HG03066 (cell line): ENCODE results near the gene SIDT2.
"Not testable (repeated sequence)": the region's sequence is repeated elsewhere in the genome, so short reads cannot be mapped to it uniquely, and the experiment has no call there.

Experiments
- ATAC-seq: cut with Tn5 transposase; IDR thresholded peaks from one replicate; pipeline ENCODE4 v1.9.1; 2021; ENCODE audit warnings: low read depth; ENCODE audit not compliant: unreplicated experiment

The SIDT2 gene

GRCh38 chr11:117171404-117172061 is 7.0 kb upstream of the SIDT2 start:
- no peak for ATAC-seq

GRCh38 chr11:117172724-117173421 is 5.7 kb upstream of the SIDT2 start:
- ATAC-seq = no peak

GRCh38 chr11:117175104-117175503 is 3.4 kb upstream of the SIDT2 start:
- ATAC-seq = no peak

GRCh38 chr11:117175781-117176180 is 2.8 kb upstream of the SIDT2 start:
- ATAC-seq = no peak

- ATAC-seq = no peak
These were observed 2.4 kb upstream of the SIDT2 start for GRCh38 chr11:117176186-117176585.

- ATAC-seq = no peak
These were observed 871 bp upstream of the SIDT2 start for GRCh38 chr11:117177534-117178209.

- peak; percentile 30 for ATAC-seq
These were observed 781 bp downstream of the SIDT2 start for GRCh38 chr11:117179048-117179999.

- ATAC-seq = no peak
These were observed 1.5 kb downstream of the SIDT2 start for GRCh38 chr11:117180020-117180419.

- no peak for ATAC-seq
These were observed 2.4 kb downstream of the SIDT2 start for GRCh38 chr11:117180661-117181585.

- no peak for ATAC-seq
These were observed 3.3 kb downstream of the SIDT2 start for GRCh38 chr11:117181586-117182550.

GRCh38 chr11:117182551-117182935 is 4.0 kb downstream of the SIDT2 start:
- ATAC-seq = no peak

GRCh38 chr11:117183178-117183577 is 4.6 kb downstream of the SIDT2 start:
- not testable (repeated sequence) for ATAC-seq

GRCh38 chr11:117183724-117184349 is 5.3 kb downstream of the SIDT2 start:
- no peak for ATAC-seq

GRCh38 chr11:117185736-117186430 is 7.3 kb downstream of the SIDT2 start:
- ATAC-seq = no peak

- no peak for ATAC-seq
These were observed 7.9 kb downstream of the SIDT2 start for GRCh38 chr11:117186431-117186761.

- ATAC-seq = no peak
These were observed 8.5 kb downstream of the SIDT2 start for GRCh38 chr11:117187007-117187406.

GRCh38 chr11:117187428-117187798 is 8.9 kb downstream of the SIDT2 start:
- ATAC-seq = no peak
